Tibial artery (tissue), 4 donors: ENCODE measurements around the gene OR51E2.

Experiments used
- DNase-seq, 2 donors: peaks; one replicate each; pipeline ENCODE4 v3.0.0-alpha.2; 2019
- H3K27ac ChIP-seq, 2 donors: fragments of 200-600 bp; sonication (generic) in 1 of 2; 1 replicate in 1 of 2; 2 replicates in 1 of 2; pipeline ENCODE4 v1.5.1; 2018 to 2019; ENCODE audit warnings: mild to moderate bottlenecking in 1 of 2
- H3K27me3 ChIP-seq, 2 donors: fragments of 200-600 bp; sonication (generic) in 1 of 2; one replicate each; pipeline versions ENCODE4 v1.5.1 to v1.6.0; 2016 to 2019
- H3K36me3 ChIP-seq, 3 donors: fragments of 200-600 bp; sonication (generic) in 2 of 3; one replicate each; pipeline ENCODE4 v1.5.1; 2016 to 2019; ENCODE audit warnings: mild to moderate bottlenecking in 2 of 3
- H3K4me1 ChIP-seq, 4 donors: fragments of 200-600 bp; sonication (generic) in 2 of 4; 1 replicate in 3 of 4; 2 replicates in 1 of 4; pipeline ENCODE4 v1.5.1; 2016 to 2019
- H3K4me3 ChIP-seq, 2 donors: fragments of 200-600 bp; sonication (generic) in 1 of 2; 1 replicate in 1 of 2; 2 replicates in 1 of 2; pipeline ENCODE4 v1.5.1; 2018 to 2019; ENCODE audit warnings: mild to moderate bottlenecking in 2 of 2
- H3K9me3 ChIP-seq, 3 donors: fragments of 200-600 bp; sonication (generic) in 1 of 3; one replicate each; pipeline ENCODE4 v1.5.1; 2016 to 2019
- CTCF ChIP-seq, 2 experiments: fragments of 200-600 bp in 1 of 2; fragments of 450-650 bp in 1 of 2; IDR thresholded peaks; one replicate each; pipeline ENCODE4 v1.5.1; 2017 to 2019; ENCODE audit warnings: antibody characterized with exemption in 2 of 2, mild to moderate bottlenecking in 1 of 2, moderate library complexity in 1 of 2
- intact Hi-C: fragments of 100-400 bp; cut with DNase I; formaldehyde crosslinking; loops from one replicate; pipeline ENCODE4 v1.15.0; 2023; ENCODE audit warnings: low total_unique reads

OR51E2 gene

GRCh38 chr11:4637662-4638047 is 60.0 kb downstream of the OR51E2 start:
- H3K36me3 ChIP-seq = no peaks in the 10 kb centered on the region
- H3K9me3 ChIP-seq = no peaks in the 10 kb centered on the region
- intact Hi-C loops = loop anchor here (5.0 kb wide), 1 partner anchor 190 kb away; no protein-coding TSS in a partner anchor
- DNase-seq = no peak
- peak overlapping the region in 1 of 2 donors; percentile 14 for H3K27ac ChIP-seq
- peaks cover 0 to 17% (median 5%) of the 10 kb centered on the region in 4 donors for H3K4me1 ChIP-seq
- TF ChIP-seq CTCF (IDR thresholded peaks at IDR 0.05) = no peak
- H3K4me3 ChIP-seq = peak overlapping the region; percentile 40 to 52
- no peaks in the 10 kb centered on the region for H3K27me3 ChIP-seq

- peak within 1 kb of the TSS; percentile 40 to 52 for H3K4me3 ChIP-seq
- peaks cover 0 to 12% (median 5%) of the 10 kb centered on the region in 4 donors for H3K4me1 ChIP-seq
- DNase-seq = peak; percentile 66 to 79
- H3K27ac ChIP-seq = peak within 1 kb of the TSS; percentile 14 to 43
- no peaks in the 10 kb centered on the region for H3K27me3 ChIP-seq
- no peaks in the 10 kb centered on the region for H3K9me3 ChIP-seq
- H3K36me3 ChIP-seq = no peaks in the 10 kb centered on the region
- intact Hi-C loops = loop anchor here (5.0 kb wide), 1 partner anchor 190 kb away; no protein-coding TSS in a partner anchor
- peak; percentile 87 to 92 for TF ChIP-seq CTCF (IDR thresholded peaks at IDR 0.05)
These were observed 60.5 kb downstream of the OR51E2 start, which contains the start of gene OR51D1 for GRCh38 chr11:4636962-4637661. Gene OR51D1, plus strand, starts transcription at chr11:4637477. Its CDS starts 2,314 bp downstream, at chr11:4639791.

GRCh38 chr11:4636136-4636535 is 61.5 kb downstream of the OR51E2 start:
- Histone ChIP-seq H3K4me1 (peaks cover 0 to 6% (median 5%) of the 10 kb centered on the region in 4 donors), H3K27ac (no peak overlapping the region), H3K4me3 (no peak overlapping the region), H3K27me3 (no peaks in the 10 kb centered on the region), H3K36me3 (no peaks in the 10 kb centered on the region), H3K9me3 (no peaks in the 10 kb centered on the region)
- intact Hi-C loops = loop anchor here (5.0 kb wide), 1 partner anchor 191 kb away; no protein-coding TSS in a partner anchor
- TF ChIP-seq CTCF (IDR thresholded peaks at IDR 0.05) = no peak
- DNase-seq = no peak
